HEK293 (cell line): ENCODE measurements around the gene RBBP5.

ENCODE experiments used
- CTCF ChIA-PET: fragments of 350-600 bp; formaldehyde crosslinking; extraction: SDS; loops from one replicate; lab custom pipeline; 2021; ENCODE audit warnings: antibody characterized with exemption; lab: Yijun Ruan, JAX
- POLR2A ChIA-PET: fragments of 300-600 bp; formaldehyde crosslinking; extraction: SDS; loops from one replicate; lab custom pipeline; 2020; ENCODE audit warnings: antibody characterized with exemption, inconsistent platforms; lab: Yijun Ruan, JAX
- H3K27ac ChIP-seq: fragments of 200-500 bp; sonication (Bioruptor generic); 2 replicates; pipeline ENCODE4 v1.5.1; 2014; ENCODE audit warnings: low read depth, low read length, control low read depth, inconsistent platforms; ENCODE audit errors: extremely low read depth
- H3K36me3 ChIP-seq, 2 experiments: fragments of 200-500 bp in 1 of 2; sonication (Bioruptor generic) in 1 of 2; 1 replicate in 1 of 2; 2 replicates in 1 of 2; pipeline ENCODE4 v1.5.1; 2014 to 2017; ENCODE audit warnings: inconsistent platforms in 2 of 2, low read length in 2 of 2; ENCODE audit not compliant: control insufficient read depth in 2 of 2, insufficient read depth in 1 of 2
- H3K4me1 ChIP-seq: fragments of 200-500 bp; sonication (Bioruptor generic); 2 replicates; pipeline ENCODE4 v1.5.1; 2014; ENCODE audit warnings: mild to moderate bottlenecking, low read length, inconsistent platforms; ENCODE audit not compliant: control insufficient read depth, insufficient read depth
- H3K4me3 ChIP-seq: 2 replicates; pipeline ENCODE4 v1.5.1; 2011; ENCODE audit warnings: low read depth, mild to moderate bottlenecking, control low read depth, low read length, moderate library complexity
- H3K9me3 ChIP-seq: fragments of 200-500 bp; sonication (Bioruptor generic); 2 replicates; pipeline ENCODE4 v1.5.1; 2014; ENCODE audit warnings: low read depth, low read length, inconsistent platforms; ENCODE audit not compliant: control insufficient read depth, insufficient read depth
- KLF7 ChIP-seq: fragments of 450-650 bp; formaldehyde crosslinking; IDR thresholded peaks from 2 replicates; pipeline ENCODE4 v1.5.1; 2016; ENCODE audit warnings: missing biosample characterization, missing genetic modification characterization, borderline replicate concordance
- SCRT2 ChIP-seq: fragments of 450-650 bp; formaldehyde crosslinking; IDR thresholded peaks from 2 replicates; pipeline ENCODE4 v1.5.1; 2016; ENCODE audit warnings: missing biosample characterization, missing genetic modification characterization
- ZFP69B ChIP-seq: fragments of 450-650 bp; formaldehyde crosslinking; IDR thresholded peaks from 2 replicates; pipeline ENCODE4 v1.5.1; 2016; ENCODE audit warnings: missing biosample characterization, missing genetic modification characterization
- ZNF175 ChIP-seq: fragments of 450-650 bp; formaldehyde crosslinking; IDR thresholded peaks from 2 replicates; pipeline ENCODE4 v1.5.1; 2016; ENCODE audit warnings: missing biosample characterization, missing genetic modification characterization
- ZNF211 ChIP-seq: fragments of 450-650 bp; formaldehyde crosslinking; IDR thresholded peaks from 2 replicates; pipeline ENCODE4 v1.5.1; 2016; ENCODE audit warnings: low read depth, missing biosample characterization, missing genetic modification characterization
- ZNF214 ChIP-seq: fragments of 450-650 bp; formaldehyde crosslinking; IDR thresholded peaks from 2 replicates; pipeline ENCODE4 v1.5.1; 2017; ENCODE audit warnings: missing biosample characterization, mild to moderate bottlenecking, missing genetic modification characterization, borderline replicate concordance
- ZNF473 ChIP-seq: fragments of 450-650 bp; formaldehyde crosslinking; IDR thresholded peaks from 2 replicates; pipeline ENCODE4 v1.5.1; 2017; ENCODE audit warnings: missing biosample characterization, missing genetic modification characterization
- ZNF510 ChIP-seq: fragments of 450-650 bp; formaldehyde crosslinking; IDR thresholded peaks from 2 replicates; pipeline ENCODE4 v1.5.1; 2018; ENCODE audit warnings: mild to moderate bottlenecking, missing genetic modification characterization, missing biosample characterization; ENCODE audit not compliant: insufficient replicate concordance
- ZNF530 ChIP-seq: fragments of 450-650 bp; formaldehyde crosslinking; IDR thresholded peaks from 2 replicates; pipeline ENCODE4 v1.5.1; 2016; ENCODE audit warnings: low read depth, missing biosample characterization, missing genetic modification characterization
- ZNF560 ChIP-seq: fragments of 450-650 bp; formaldehyde crosslinking; IDR thresholded peaks from 2 replicates; pipeline ENCODE4 v1.5.1; 2017; ENCODE audit warnings: missing biosample characterization, missing genetic modification characterization, borderline replicate concordance
- ZNF660 ChIP-seq: fragments of 450-650 bp; IDR thresholded peaks from 2 replicates; pipeline ENCODE4 v1.5.1; 2018; ENCODE audit warnings: missing biosample characterization, mild to moderate bottlenecking, missing genetic modification characterization
- ZNF777 ChIP-seq: fragments of 450-650 bp; formaldehyde crosslinking; IDR thresholded peaks from 2 replicates; pipeline ENCODE4 v1.5.1; 2017; ENCODE audit warnings: missing biosample characterization, missing genetic modification characterization, borderline replicate concordance
- TF ChIP-seq, protein P1 (sequence below): fragments of 450-650 bp; formaldehyde crosslinking; IDR thresholded peaks from 2 replicates; pipeline ENCODE4 v1.5.1; 2017; ENCODE audit warnings: missing biosample characterization, missing genetic modification characterization
- TF ChIP-seq, protein P2 (sequence below): fragments of 450-650 bp; formaldehyde crosslinking; conservative IDR thresholded peaks from 2 replicates; pipeline ENCODE4 v1.5.1; 2016; ENCODE audit warnings: low read depth, missing biosample characterization, missing genetic modification characterization
- TF ChIP-seq, protein P3 (sequence below): fragments of 450-650 bp; formaldehyde crosslinking; IDR thresholded peaks from 2 replicates; pipeline ENCODE4 v1.5.1; 2017; ENCODE audit warnings: missing biosample characterization, missing genetic modification characterization
- TF ChIP-seq, protein P4 (sequence below): fragments of 450-650 bp; formaldehyde crosslinking; IDR thresholded peaks from 2 replicates; pipeline ENCODE4 v1.5.1; 2017; ENCODE audit warnings: missing biosample characterization, missing genetic modification characterization
- TF ChIP-seq, protein P5 (sequence below): fragments of 450-650 bp; formaldehyde crosslinking; IDR thresholded peaks from 2 replicates; pipeline ENCODE4 v1.5.0; 2017; ENCODE audit warnings: missing biosample characterization, missing genetic modification characterization, borderline replicate concordance

The RBBP5 gene

DNA sequence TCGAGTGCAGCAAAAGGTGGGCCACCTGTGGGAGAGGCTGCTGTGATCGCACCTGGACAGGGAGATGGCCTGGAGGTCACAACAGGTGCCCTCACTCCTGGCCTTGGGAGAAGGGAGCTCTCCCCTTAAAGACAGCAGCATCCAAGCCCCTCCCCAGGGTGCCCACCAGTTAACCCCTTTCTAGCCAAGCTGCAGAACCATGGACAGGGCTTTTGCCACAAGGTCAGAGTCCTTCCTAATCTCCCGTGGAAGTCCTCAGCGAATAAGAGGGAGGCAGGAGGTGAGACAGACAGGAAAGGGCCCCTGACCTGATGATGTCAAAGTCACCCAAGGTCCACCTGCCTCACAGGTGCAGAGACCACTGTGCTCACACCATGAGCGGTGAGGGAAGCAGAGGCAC, 77.0 kb downstream of the RBBP5 start (continued):
- TF ChIP-seq, protein P1, sequence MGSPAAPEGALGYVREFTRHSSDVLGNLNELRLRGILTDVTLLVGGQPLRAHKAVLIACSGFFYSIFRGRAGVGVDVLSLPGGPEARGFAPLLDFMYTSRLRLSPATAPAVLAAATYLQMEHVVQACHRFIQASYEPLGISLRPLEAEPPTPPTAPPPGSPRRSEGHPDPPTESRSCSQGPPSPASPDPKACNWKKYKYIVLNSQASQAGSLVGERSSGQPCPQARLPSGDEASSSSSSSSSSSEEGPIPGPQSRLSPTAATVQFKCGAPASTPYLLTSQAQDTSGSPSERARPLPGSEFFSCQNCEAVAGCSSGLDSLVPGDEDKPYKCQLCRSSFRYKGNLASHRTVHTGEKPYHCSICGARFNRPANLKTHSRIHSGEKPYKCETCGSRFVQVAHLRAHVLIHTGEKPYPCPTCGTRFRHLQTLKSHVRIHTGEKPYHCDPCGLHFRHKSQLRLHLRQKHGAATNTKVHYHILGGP (tag by site-specific recombination) = no peak
- TF ChIP-seq ZNF660 (tag by site-specific recombination) = no peak
- peak; percentile 45; the same call in 1 of the 2 replicates for TF ChIP-seq SCRT2 (tag by site-specific recombination)
- no peak for TF ChIP-seq ZNF530 (tag by site-specific recombination)
- no peak for TF ChIP-seq ZNF175
- TF ChIP-seq ZNF473 (tag by site-specific recombination) = no peak

DNA sequence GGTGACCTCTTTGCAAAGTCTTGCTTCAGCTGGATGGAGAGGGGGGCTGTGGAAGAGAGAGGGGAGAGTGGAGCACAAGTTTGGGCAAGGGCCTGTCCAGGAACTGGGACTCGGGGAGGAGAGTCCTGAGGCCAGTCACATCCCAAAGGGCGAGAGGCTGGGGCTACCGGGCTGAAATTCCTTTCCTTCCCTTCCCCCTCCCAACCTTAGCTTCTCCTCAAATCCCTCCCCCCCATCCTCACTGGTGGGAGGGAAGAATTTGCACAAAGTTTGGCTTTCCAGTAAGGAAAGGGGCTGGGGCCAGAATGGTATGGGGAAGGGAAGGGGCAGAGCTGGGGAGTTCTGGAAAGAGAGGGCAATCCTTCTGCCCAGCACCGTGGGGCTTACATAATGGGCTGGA, 77.9 kb downstream of the RBBP5 start:
- ChIA-PET CTCF (interaction anchor here (0.6 kb wide), 1 partner anchor 17 kb away, joined by 4 read pairs; no protein-coding TSS in a partner anchor), POLR2A (no interaction called here)
- Histone ChIP-seq H3K27ac (no peak overlapping the region), H3K4me3 (no peak overlapping the region), H3K9me3 (no peaks in the 10 kb centered on the region), H3K36me3 (no peaks in the 10 kb centered on the region), H3K4me1 (no peaks in the 10 kb centered on the region)
- TF ChIP-seq ZFP69B (tag by site-specific recombination) = no peak
- TF ChIP-seq ZNF510 (tag by site-specific recombination) = no peak
- TF ChIP-seq, protein P2, sequence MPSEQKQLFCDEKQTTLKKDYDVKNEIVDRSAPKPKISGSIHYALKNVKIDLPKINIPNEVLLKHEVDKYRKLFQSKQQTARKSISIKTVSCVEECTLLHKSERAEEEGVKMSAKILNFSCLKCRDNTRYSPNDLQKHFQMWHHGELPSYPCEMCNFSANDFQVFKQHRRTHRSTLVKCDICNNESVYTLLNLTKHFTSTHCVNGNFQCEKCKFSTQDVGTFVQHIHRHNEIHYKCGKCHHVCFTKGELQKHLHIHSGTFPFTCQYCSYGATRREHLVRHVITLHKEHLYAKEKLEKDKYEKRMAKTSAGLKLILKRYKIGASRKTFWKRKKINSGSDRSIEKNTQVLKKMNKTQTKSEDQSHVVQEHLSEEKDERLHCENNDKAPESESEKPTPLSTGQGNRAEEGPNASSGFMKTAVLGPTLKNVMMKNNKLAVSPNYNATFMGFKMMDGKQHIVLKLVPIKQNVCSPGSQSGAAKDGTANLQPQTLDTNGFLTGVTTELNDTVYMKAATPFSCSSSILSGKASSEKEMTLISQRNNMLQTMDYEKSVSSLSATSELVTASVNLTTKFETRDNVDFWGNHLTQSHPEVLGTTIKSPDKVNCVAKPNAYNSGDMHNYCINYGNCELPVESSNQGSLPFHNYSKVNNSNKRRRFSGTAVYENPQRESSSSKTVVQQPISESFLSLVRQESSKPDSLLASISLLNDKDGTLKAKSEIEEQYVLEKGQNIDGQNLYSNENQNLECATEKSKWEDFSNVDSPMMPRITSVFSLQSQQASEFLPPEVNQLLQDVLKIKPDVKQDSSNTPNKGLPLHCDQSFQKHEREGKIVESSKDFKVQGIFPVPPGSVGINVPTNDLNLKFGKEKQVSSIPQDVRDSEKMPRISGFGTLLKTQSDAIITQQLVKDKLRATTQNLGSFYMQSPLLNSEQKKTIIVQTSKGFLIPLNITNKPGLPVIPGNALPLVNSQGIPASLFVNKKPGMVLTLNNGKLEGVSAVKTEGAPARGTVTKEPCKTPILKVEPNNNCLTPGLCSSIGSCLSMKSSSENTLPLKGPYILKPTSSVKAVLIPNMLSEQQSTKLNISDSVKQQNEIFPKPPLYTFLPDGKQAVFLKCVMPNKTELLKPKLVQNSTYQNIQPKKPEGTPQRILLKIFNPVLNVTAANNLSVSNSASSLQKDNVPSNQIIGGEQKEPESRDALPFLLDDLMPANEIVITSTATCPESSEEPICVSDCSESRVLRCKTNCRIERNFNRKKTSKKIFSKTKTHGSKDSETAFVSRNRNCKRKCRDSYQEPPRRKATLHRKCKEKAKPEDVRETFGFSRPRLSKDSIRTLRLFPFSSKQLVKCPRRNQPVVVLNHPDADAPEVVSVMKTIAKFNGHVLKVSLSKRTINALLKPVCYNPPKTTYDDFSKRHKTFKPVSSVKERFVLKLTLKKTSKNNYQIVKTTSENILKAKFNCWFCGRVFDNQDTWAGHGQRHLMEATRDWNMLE (tag by site-specific recombination) = no peak
- no peak for TF ChIP-seq KLF7 (tag by site-specific recombination)
- TF ChIP-seq, protein P3, sequence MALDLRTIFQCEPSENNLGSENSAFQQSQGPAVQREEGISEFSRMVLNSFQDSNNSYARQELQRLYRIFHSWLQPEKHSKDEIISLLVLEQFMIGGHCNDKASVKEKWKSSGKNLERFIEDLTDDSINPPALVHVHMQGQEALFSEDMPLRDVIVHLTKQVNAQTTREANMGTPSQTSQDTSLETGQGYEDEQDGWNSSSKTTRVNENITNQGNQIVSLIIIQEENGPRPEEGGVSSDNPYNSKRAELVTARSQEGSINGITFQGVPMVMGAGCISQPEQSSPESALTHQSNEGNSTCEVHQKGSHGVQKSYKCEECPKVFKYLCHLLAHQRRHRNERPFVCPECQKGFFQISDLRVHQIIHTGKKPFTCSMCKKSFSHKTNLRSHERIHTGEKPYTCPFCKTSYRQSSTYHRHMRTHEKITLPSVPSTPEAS (tag by site-specific recombination) = no peak

DNA sequence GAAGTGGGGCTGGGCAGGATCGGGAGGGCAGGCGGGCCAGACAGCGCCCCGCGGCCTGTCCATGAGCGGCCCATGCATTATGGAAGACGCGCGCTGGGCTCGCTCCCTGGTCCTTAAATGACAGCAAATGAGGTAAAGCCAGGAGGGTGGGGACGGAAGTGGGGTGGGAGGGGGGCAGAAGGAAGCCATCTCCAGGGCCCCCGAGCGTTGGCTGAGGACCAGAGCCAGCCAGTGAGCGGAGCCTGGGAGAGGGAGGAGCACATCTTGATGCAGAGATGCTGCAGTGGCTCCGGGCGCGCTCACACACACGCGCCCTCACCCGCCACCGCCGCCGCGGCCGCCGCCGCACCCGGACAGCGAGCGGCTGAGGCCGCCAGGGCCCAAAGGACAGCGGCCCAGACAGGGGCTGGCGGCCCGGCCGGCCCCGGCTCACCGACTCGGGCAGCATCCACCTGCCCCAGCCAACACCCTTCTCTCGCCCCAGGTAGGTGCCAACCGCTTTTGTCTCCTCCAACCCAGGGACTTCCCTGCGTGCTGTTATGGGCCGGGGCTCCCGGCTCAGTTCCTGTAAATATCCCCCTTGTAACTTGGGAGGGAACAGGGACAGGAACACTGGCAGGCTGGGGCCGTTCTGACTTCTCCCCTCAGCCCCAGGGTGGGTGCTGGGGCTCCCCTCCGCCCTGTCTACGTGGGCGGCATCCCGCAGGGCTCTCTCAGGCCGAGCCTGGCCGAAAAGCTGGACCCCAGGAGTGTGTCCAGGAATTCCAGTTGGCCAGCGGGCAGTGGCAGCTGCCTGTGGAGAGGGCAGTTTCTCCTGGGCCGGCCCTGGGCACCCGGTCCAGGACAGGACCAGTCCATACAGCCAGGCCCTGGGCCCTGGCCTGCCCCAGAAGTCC, 78.6 kb downstream of the RBBP5 start, which contains the start of gene CNTN2:
Gene CNTN2, plus strand, starts transcription at position 302 of the 896 bp plus-strand sequence. CDS start 9,974 bp downstream, outside the sequence.
- no peak within 1 kb of the TSS for H3K27ac ChIP-seq
- CTCF ChIA-PET = interaction anchor here (0.6 kb wide), 1 partner anchor 18 kb away, joined by 4 read pairs; no protein-coding TSS in a partner anchor
- POLR2A ChIA-PET = no interaction called here
- no peaks in the 10 kb centered on the region for H3K9me3 ChIP-seq
- H3K4me1 ChIP-seq = no peaks in the 10 kb centered on the region
- no peaks in the 10 kb centered on the region for H3K36me3 ChIP-seq
- H3K4me3 ChIP-seq = no peak within 1 kb of the TSS
- TF ChIP-seq, protein P4, sequence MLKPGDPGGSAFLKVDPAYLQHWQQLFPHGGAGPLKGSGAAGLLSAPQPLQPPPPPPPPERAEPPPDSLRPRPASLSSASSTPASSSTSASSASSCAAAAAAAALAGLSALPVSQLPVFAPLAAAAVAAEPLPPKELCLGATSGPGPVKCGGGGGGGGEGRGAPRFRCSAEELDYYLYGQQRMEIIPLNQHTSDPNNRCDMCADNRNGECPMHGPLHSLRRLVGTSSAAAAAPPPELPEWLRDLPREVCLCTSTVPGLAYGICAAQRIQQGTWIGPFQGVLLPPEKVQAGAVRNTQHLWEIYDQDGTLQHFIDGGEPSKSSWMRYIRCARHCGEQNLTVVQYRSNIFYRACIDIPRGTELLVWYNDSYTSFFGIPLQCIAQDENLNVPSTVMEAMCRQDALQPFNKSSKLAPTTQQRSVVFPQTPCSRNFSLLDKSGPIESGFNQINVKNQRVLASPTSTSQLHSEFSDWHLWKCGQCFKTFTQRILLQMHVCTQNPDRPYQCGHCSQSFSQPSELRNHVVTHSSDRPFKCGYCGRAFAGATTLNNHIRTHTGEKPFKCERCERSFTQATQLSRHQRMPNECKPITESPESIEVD (tag by site-specific recombination) = no peak
- TF ChIP-seq ZNF214 = no peak
- TF ChIP-seq, protein P5, sequence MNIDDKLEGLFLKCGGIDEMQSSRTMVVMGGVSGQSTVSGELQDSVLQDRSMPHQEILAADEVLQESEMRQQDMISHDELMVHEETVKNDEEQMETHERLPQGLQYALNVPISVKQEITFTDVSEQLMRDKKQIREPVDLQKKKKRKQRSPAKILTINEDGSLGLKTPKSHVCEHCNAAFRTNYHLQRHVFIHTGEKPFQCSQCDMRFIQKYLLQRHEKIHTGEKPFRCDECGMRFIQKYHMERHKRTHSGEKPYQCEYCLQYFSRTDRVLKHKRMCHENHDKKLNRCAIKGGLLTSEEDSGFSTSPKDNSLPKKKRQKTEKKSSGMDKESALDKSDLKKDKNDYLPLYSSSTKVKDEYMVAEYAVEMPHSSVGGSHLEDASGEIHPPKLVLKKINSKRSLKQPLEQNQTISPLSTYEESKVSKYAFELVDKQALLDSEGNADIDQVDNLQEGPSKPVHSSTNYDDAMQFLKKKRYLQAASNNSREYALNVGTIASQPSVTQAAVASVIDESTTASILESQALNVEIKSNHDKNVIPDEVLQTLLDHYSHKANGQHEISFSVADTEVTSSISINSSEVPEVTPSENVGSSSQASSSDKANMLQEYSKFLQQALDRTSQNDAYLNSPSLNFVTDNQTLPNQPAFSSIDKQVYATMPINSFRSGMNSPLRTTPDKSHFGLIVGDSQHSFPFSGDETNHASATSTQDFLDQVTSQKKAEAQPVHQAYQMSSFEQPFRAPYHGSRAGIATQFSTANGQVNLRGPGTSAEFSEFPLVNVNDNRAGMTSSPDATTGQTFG (tag by site-specific recombination) = no peak
- no peak for TF ChIP-seq ZNF777 (tag by site-specific recombination)
- no peak for TF ChIP-seq ZNF211
- no peak for TF ChIP-seq ZNF560 (tag by site-specific recombination)
